Mesenchymal stem cell (in vitro differentiated cells and primary cell): ENCODE data around the gene SLC30A1.

Experiments
- DNase-seq: peaks from one replicate; pipeline ENCODE4 v3.0.0-alpha.2; 2013
- H2AFZ ChIP-seq: one replicate; pipeline ENCODE4 v1.6.1; 2013; ENCODE audit warnings: low read depth, mild to moderate bottlenecking, control low read depth, inconsistent platforms, low read length, moderate library complexity
- H2AK5ac ChIP-seq: 2 replicates; pipeline ENCODE4 v1.6.1; 2013; ENCODE audit warnings: low read length, moderate library complexity, mild to moderate bottlenecking, inconsistent platforms; ENCODE audit not compliant: severe bottlenecking
- H2BK120ac ChIP-seq: one replicate; pipeline ENCODE4 v1.6.1; 2013; ENCODE audit warnings: low read depth, mild to moderate bottlenecking, inconsistent platforms, low read length, moderate library complexity
- H2BK12ac ChIP-seq, 2 experiments: one replicate each; pipeline ENCODE4 v1.6.1; 2013; ENCODE audit warnings: inconsistent platforms in 2 of 2, low read length in 2 of 2, mild to moderate bottlenecking in 2 of 2, moderate library complexity in 2 of 2, control low read depth in 1 of 2
- H2BK15ac ChIP-seq: one replicate; pipeline ENCODE4 v1.6.1; 2013; ENCODE audit warnings: mild to moderate bottlenecking, low read depth, inconsistent platforms; ENCODE audit not compliant: poor library complexity, severe bottlenecking
- H2BK5ac ChIP-seq: 2 replicates; pipeline ENCODE4 v1.6.1; 2013; ENCODE audit warnings: low read depth, mild to moderate bottlenecking, low read length, control low read depth, inconsistent platforms; ENCODE audit not compliant: poor library complexity, severe bottlenecking
- H3K14ac ChIP-seq, 2 experiments: one replicate each; pipeline ENCODE4 v1.6.1; 2013; ENCODE audit warnings: inconsistent platforms in 2 of 2, low read length in 2 of 2, control low read depth in 1 of 2, mild to moderate bottlenecking in 1 of 2, moderate library complexity in 1 of 2
- H3K18ac ChIP-seq, 2 experiments: one replicate each; pipeline ENCODE4 v1.6.1; 2013; ENCODE audit warnings: inconsistent platforms in 2 of 2, low read length in 2 of 2, control low read depth in 1 of 2, low read depth in 1 of 2, mild to moderate bottlenecking in 1 of 2
- H3K23ac ChIP-seq, 2 experiments: one replicate each; pipeline ENCODE4 v1.6.1; 2013; ENCODE audit warnings: inconsistent platforms in 2 of 2, low read length in 2 of 2, mild to moderate bottlenecking in 2 of 2, moderate library complexity in 2 of 2, control low read depth in 1 of 2
- H3K27ac ChIP-seq: 2 replicates; pipeline ENCODE4 v1.5.1; 2013; ENCODE audit warnings: mild to moderate bottlenecking, moderate library complexity, low read length, control low read depth, inconsistent platforms; ENCODE audit not compliant: poor library complexity, severe bottlenecking
- H3K27me3 ChIP-seq, 2 experiments: 2 replicates each; pipeline versions ENCODE4 v1.6.1 to v1.7.0; 2013; ENCODE audit warnings: low read length in 2 of 2, mild to moderate bottlenecking in 2 of 2, moderate library complexity in 2 of 2, control low read depth in 1 of 2, inconsistent platforms in 1 of 2; ENCODE audit not compliant: control insufficient read depth in 1 of 2, insufficient read depth in 1 of 2
- H3K36me3 ChIP-seq, 2 experiments: 2 replicates each; pipeline versions ENCODE4 v1.6.1 to v1.7.0; 2013; ENCODE audit warnings: low read length in 2 of 2, control low read depth in 1 of 2, inconsistent platforms in 1 of 2, low read depth in 1 of 2, mild to moderate bottlenecking in 1 of 2; ENCODE audit not compliant: insufficient read depth in 2 of 2, control insufficient read depth in 1 of 2
- H3K4ac ChIP-seq, 2 experiments: one replicate each; pipeline ENCODE4 v1.6.1; 2013; ENCODE audit warnings: inconsistent platforms in 2 of 2, low read length in 2 of 2, mild to moderate bottlenecking in 2 of 2, moderate library complexity in 2 of 2, control low read depth in 1 of 2, low read depth in 1 of 2
- H3K4me1 ChIP-seq: 2 replicates; pipeline ENCODE4 v1.6.1; 2013; ENCODE audit warnings: low read depth, low read length, control low read depth; ENCODE audit not compliant: control insufficient read depth, insufficient read depth
- H3K4me2 ChIP-seq: 2 replicates; pipeline ENCODE4 v1.6.1; 2013; ENCODE audit warnings: low read length, mild to moderate bottlenecking, inconsistent platforms; ENCODE audit not compliant: poor library complexity, severe bottlenecking
- H3K4me3 ChIP-seq, 2 experiments: 2 replicates each; pipeline versions ENCODE4 v1.5.1 to v1.7.0; 2013; ENCODE audit warnings: low read length in 2 of 2, mild to moderate bottlenecking in 2 of 2, control low read depth in 1 of 2, low read depth in 1 of 2; ENCODE audit not compliant: insufficient read depth in 1 of 2
- H3K79me1 ChIP-seq: replicated peaks from 2 replicates; pipeline ENCODE4 v1.6.1; 2013; ENCODE audit warnings: mild to moderate bottlenecking, control low read depth, low read length, inconsistent platforms; ENCODE audit not compliant: poor library complexity, severe bottlenecking
- H3K9ac ChIP-seq: 2 replicates; pipeline ENCODE4 v1.7.0; 2013; ENCODE audit warnings: mild to moderate bottlenecking, low read length, moderate library complexity
- H3K9me3 ChIP-seq: 2 replicates; pipeline ENCODE4 v1.7.0; 2013; ENCODE audit warnings: mild to moderate bottlenecking, low read length; ENCODE audit not compliant: control insufficient read depth
- H4K8ac ChIP-seq: one replicate; pipeline ENCODE4 v1.6.1; 2013; ENCODE audit warnings: inconsistent platforms, mild to moderate bottlenecking, low read length, moderate library complexity
- H4K91ac ChIP-seq: one replicate; pipeline ENCODE4 v1.6.1; 2013; ENCODE audit warnings: mild to moderate bottlenecking, low read length, inconsistent platforms
- WGBS: methylation state at CpG from one replicate; pipeline ENCODE4 v1.1.7; 2013; ENCODE audit warnings: mixed read lengths; 5-methylcytosine and 5-hydroxymethylcytosine counted together

The SLC30A1 gene

GRCh38 chr1:211606914-211607753, 28.2 kb upstream of the SLC30A1 start:
- Histone ChIP-seq H2BK15ac (no peak overlapping the region), H3K27ac (no peak overlapping the region), H3K4me3 (no peak overlapping the region), H3K27me3 (no peaks in the 10 kb centered on the region), H3K14ac (no peak overlapping the region), H3K4ac (no peak overlapping the region), H3K79me1 (no peaks in the 10 kb centered on the region), H2AK5ac (no peak overlapping the region), H4K8ac (peak overlapping the region; percentile 33), H2BK120ac (no peak overlapping the region), H2BK12ac (no peak overlapping the region), H3K9me3 (no peaks in the 10 kb centered on the region), H3K23ac (no peak overlapping the region), H3K4me1 (peaks cover 7% of the 10 kb centered on the region), H3K18ac (no peak overlapping the region), H3K9ac (no peak overlapping the region), H2BK5ac (no peak overlapping the region), H3K36me3 (no peaks in the 10 kb centered on the region), H3K4me2 (no peak overlapping the region), H2AFZ (no peak overlapping the region), H4K91ac (no peak overlapping the region)
- WGBS: 87% methylated on average over 12 of the region's 12 CpGs
- DNase-seq: peak; percentile 69

- Histone ChIP-seq H3K23ac (no peak overlapping the region), H2AK5ac (no peak overlapping the region), H3K4ac (no peak overlapping the region), H3K14ac (no peak overlapping the region), H2BK15ac (no peak overlapping the region), H2BK120ac (no peak overlapping the region), H3K27ac (no peak overlapping the region), H4K91ac (peak overlapping the region; percentile 47), H4K8ac (peak overlapping the region; percentile 62), H3K9ac (no peak overlapping the region), H3K18ac (no peak overlapping the region), H3K4me1 (peaks cover 6% of the 10 kb centered on the region), H3K36me3 (no peaks in the 10 kb centered on the region), H3K9me3 (no peaks in the 10 kb centered on the region), H3K4me3 (no peak overlapping the region), H3K79me1 (no peaks in the 10 kb centered on the region), H3K4me2 (no peak overlapping the region), H3K27me3 (no peaks in the 10 kb centered on the region), H2BK12ac (no peak overlapping the region), H2BK5ac (no peak overlapping the region), H2AFZ (no peak overlapping the region)
- 92% methylated on average over 8 of the region's 8 CpGs for WGBS
- DNase-seq: no peak
These were observed 27.5 kb upstream of the SLC30A1 start for GRCh38 chr1:211606332-211606913.

DNA sequence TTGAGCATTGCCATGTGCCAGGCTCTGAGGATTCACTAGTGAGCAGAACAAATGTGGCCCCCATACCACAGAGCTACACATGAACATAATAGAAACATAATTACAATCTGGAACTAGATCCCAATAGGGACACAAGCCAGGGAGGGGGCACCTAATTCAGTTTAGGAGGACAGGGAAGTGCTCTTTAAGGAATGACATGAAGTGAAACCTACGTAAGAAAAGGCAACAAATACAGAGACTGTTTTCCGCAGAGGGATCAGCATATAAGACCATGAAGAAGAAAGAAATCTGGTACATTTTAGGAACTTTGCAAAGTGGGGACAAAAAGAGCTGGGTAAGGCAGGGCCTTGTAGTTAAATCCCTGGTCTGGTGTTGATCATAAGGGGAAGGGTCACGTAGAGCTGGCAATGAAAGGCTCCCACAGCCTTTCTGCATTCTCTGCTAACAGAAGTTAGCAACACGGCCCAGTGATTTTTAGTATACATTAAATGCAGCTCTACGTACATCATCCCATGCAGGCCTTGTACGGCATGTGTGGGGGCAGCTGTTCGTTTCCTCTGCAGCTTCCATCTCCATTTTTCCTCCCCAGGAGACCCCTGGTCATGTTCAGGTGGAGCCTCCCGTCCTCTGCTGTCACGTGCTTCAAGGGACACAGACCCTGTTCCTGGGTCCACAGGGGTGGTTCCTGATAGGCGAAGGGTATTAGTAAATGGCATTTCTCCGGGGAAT, 26.8 kb upstream of the SLC30A1 start:
- H2BK15ac ChIP-seq: no peak overlapping the region
- H4K91ac ChIP-seq: no peak overlapping the region
- no peak overlapping the region for H2AK5ac ChIP-seq
- WGBS: 96% methylated on average over 11 of the region's 11 CpGs
- H3K9ac ChIP-seq: no peak overlapping the region
- H3K14ac ChIP-seq: no peak overlapping the region
- H3K27ac ChIP-seq: no peak overlapping the region
- no peak overlapping the region for H3K4ac ChIP-seq
- H3K36me3 ChIP-seq: no peaks in the 10 kb centered on the region
- H3K9me3 ChIP-seq: no peaks in the 10 kb centered on the region
- H3K4me2 ChIP-seq: no peak overlapping the region
- peak overlapping the region in 1 of 2 experiments; percentile 6 for H3K18ac ChIP-seq
- no peak overlapping the region for H2AFZ ChIP-seq
- no peak for DNase-seq
- no peak overlapping the region for H4K8ac ChIP-seq
- no peak overlapping the region for H2BK12ac ChIP-seq
- peaks cover 2% of the 10 kb centered on the region for H3K4me1 ChIP-seq
- H3K79me1 ChIP-seq: no peaks in the 10 kb centered on the region
- no peak overlapping the region for H2BK5ac ChIP-seq
- H3K27me3 ChIP-seq: no peaks in the 10 kb centered on the region
- no peak overlapping the region for H3K23ac ChIP-seq
- H3K4me3 ChIP-seq: no peak overlapping the region
- H2BK120ac ChIP-seq: no peak overlapping the region

GRCh38 chr1:211605034-211605433, 26.1 kb upstream of the SLC30A1 start:
- Histone ChIP-seq H3K36me3 (no peaks in the 10 kb centered on the region), H3K4me1 (peaks cover 2% of the 10 kb centered on the region), H3K4ac (no peak overlapping the region), H3K27me3 (no peaks in the 10 kb centered on the region), H2AFZ (no peak overlapping the region), H3K14ac (no peak overlapping the region), H3K9me3 (no peaks in the 10 kb centered on the region), H4K8ac (no peak overlapping the region), H3K27ac (no peak overlapping the region), H2BK15ac (no peak overlapping the region), H3K23ac (no peak overlapping the region), H2BK12ac (no peak overlapping the region), H2BK5ac (no peak overlapping the region), H3K79me1 (no peaks in the 10 kb centered on the region), H2BK120ac (no peak overlapping the region), H4K91ac (no peak overlapping the region), H2AK5ac (no peak overlapping the region), H3K18ac (no peak overlapping the region), H3K4me3 (no peak overlapping the region), H3K4me2 (no peak overlapping the region), H3K9ac (no peak overlapping the region)
- DNase-seq: no peak
- 100% methylated on average over 1 of the region's 2 CpGs for WGBS
